Measurements from ENCODE around the gene CEP72.

DNA sequence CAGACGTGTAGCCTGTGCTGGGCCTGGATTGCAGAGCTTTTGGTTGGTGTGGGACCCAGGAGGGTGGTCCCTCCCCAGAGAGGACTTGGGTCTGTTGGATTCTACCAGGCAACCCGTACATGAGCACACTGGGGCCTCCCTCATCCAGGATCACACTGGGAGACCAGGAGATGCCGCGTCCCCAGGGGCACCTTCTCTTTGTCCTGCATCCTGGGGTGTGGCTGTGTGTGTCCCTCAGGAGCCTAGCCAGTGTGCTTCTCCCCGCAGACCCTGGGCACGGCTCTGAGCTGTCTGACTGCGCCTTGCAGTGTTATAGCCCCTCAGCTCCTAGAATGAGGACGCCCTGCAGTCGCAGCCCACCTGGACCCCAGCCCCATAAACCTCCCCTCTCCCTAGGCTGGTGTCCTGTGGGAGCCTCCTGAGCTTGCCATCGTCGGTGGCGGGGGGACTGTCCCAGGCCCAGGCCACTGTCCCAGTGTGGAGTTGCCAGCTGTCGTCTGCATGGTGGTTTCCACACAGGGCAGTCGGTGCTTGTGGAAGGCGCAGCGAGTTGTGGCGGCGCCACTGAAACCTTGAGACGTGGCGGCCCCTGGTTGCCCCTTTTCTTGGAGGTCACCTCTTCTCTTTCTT is 27.6 kb downstream of the CEP72 start:
- TF ChIP-seq, protein P1, sequence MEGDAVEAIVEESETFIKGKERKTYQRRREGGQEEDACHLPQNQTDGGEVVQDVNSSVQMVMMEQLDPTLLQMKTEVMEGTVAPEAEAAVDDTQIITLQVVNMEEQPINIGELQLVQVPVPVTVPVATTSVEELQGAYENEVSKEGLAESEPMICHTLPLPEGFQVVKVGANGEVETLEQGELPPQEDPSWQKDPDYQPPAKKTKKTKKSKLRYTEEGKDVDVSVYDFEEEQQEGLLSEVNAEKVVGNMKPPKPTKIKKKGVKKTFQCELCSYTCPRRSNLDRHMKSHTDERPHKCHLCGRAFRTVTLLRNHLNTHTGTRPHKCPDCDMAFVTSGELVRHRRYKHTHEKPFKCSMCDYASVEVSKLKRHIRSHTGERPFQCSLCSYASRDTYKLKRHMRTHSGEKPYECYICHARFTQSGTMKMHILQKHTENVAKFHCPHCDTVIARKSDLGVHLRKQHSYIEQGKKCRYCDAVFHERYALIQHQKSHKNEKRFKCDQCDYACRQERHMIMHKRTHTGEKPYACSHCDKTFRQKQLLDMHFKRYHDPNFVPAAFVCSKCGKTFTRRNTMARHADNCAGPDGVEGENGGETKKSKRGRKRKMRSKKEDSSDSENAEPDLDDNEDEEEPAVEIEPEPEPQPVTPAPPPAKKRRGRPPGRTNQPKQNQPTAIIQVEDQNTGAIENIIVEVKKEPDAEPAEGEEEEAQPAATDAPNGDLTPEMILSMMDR (IDR thresholded peaks at IDR 0.05): no peak
- TF ChIP-seq POLR2A (IDR thresholded peaks at IDR 0.05): no peak
